HG03442 (cell line): Measurements from ENCODE around the gene SYT6.
"Not testable (repeated sequence)": the region's sequence is repeated elsewhere in the genome, so short reads cannot be mapped to it uniquely, and the experiment has no call there.

Source experiments
- ATAC-seq: cut with Tn5 transposase; IDR thresholded peaks from one replicate; pipeline ENCODE4 v1.9.1; 2021; ENCODE audit warnings: mild to moderate bottlenecking, moderate library complexity; ENCODE audit not compliant: unreplicated experiment

SYT6 gene

GRCh38 chr1:114076308-114076707 lies 77.4 kb downstream of the SYT6 start:
- ATAC-seq: no peak

- ATAC-seq: no peak
These were observed 78.0 kb downstream of the SYT6 start for GRCh38 chr1:114075546-114076242.

GRCh38 chr1:114075105-114075504 lies 78.6 kb downstream of the SYT6 start:
- no peak for ATAC-seq

GRCh38 chr1:114072246-114072645 lies 81.4 kb downstream of the SYT6 start:
- no peak for ATAC-seq

DNA sequence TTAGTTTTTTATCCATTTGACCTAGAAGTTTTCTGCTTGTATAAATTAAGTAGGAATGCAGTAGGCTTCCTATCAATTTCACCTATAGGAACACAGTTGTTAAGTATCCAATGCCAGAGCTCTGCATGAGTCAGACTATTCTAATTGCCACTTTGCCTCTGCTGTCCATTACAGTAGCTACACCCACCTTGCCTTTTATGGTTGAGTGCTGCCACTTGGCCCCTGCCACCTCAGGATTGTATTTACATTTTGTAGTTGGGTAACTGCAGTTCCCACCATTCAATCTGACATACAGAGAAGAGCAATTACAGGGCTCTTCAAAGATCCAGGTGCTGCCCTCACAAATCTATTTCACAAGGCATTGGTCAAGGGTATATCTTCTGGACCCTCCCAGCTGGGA lies 83.9 kb downstream of the SYT6 start:
- ATAC-seq: not testable (repeated sequence)

- not testable (repeated sequence) for ATAC-seq
These were observed 85.0 kb downstream of the SYT6 start for GRCh38 chr1:114068684-114069083.

GRCh38 chr1:114065671-114066070 lies 88.0 kb downstream of the SYT6 start:
- not testable (repeated sequence) for ATAC-seq

GRCh38 chr1:114063544-114063943 lies 90.1 kb downstream of the SYT6 start:
- ATAC-seq: no peak

DNA sequence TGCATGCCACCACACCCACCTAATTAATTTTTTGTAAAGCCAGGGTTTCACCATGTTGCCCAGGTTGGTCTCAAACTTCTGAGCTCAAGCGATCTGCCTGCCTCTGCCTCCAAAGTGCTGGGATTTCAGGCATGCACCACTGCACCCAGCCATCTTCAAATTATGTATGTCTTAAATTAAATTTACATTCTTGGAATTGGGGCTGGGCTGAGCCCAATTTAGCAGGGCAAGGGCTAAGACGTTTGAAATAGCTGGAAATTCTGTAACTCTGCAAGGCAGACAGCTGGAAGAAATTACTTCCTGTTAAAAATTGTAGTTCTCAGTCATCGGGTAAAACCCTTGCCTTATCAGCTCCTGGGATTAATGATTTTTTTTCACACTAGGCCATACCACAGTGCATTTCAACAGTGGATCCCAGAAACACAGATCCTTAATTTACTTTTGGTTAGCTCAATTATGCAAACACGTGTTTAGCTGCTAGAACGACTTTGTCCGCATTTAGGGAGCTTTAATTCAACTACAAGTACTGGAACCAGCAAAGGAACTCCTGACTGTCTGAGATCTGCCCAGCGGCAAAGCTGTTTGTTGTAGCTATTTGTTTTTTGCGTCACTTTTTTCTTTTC lies 91.1 kb downstream of the SYT6 start:
- no peak for ATAC-seq

DNA sequence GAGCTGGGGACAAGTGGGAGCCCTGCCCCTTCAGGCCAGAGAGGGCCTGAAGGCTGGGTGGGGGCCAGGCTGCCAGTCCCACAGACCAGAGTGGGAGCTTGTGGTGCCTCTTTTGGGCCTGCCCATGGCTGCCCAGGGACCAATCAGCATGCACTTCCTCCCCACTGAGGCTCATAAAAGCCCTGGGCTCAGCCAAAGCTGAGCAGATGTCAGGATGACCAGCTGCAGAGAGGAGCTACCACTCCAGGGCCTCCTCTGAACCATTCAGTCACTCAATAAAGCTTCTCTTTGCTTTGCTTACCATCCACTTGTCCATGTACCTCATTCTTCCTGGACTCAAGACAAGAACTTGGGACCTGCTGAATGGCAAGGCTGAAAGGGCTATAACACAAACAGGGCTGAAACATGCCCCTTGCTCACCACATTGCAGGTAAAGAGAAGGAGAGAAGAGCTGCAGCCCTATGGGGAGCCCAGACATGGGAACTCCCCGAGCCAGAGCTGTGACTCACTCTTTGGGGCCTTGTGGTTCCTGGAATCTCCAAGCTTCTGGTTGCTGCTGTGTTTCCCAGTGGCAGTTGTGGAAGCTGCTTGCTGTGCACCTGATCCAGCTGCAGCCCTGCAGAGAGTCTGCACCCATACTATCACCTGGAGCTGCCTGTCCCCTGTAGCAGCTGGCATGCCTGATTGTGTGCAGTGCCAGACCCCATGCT lies 92.4 kb downstream of the SYT6 start:
- no peak for ATAC-seq

- not testable (repeated sequence) for ATAC-seq
These were observed 95.4 kb downstream of the SYT6 start for GRCh38 chr1:114058236-114058635.

- no peak for ATAC-seq
These were observed 99.5 kb downstream of the SYT6 start for GRCh38 chr1:114054148-114054547.

GRCh38 chr1:114048232-114048631 lies 105.4 kb downstream of the SYT6 start:
- ATAC-seq: no peak

GRCh38 chr1:114043548-114043947 lies 110.1 kb downstream of the SYT6 start:
- no peak for ATAC-seq

DNA sequence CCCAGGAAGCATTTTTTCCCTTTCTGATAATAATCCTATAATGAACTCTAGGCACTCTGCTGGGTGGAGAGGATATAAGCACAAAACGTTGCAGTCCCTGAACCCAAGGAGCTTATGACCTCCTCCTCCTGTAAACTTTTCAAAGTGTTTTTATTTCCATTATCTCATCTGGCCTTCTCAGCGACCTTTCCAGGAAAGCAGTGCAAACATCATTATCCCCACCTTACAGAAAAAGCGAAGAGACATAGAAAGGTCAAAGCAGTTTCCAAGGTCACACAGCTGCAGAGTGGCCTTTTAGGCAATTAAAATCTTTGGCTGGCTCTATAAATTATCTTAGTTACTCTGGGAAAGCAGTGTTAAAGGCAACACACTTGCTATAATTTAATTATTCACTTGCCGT lies 110.6 kb downstream of the SYT6 start:
- no peak for ATAC-seq

DNA sequence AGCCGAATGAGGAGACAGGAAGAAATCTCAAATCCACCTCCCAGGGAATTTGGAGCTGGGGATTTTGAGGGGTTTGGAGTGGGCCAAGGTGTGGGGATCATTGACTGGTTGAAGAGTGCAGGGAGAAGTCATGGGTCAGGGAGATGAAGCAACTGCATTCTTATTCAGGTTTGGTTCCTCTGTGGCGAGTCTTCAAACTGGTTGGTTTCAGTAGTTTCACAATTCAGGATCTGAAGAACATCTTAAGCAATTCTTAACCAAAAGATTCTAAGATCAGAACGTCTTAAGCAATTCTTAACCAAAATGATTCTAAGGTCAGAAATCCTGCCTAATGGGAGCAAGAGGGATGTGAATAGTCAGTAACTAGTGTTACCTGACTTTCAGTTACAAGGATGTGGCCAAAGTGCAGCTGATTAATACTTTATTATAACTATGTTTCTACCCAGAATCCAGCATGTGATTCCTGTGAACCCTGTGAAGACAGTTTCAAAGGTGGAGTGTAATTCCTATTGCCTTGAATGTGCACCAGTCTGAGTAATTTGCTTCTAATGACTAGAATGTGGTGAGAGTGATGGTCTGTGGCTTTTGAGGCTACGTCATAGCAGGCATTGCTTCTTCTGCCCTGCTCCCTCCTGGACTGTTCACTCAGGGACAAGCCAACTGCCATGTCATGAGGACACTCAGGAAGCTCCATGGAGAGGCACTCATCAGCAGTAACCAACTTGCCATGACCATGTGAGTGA lies 113.2 kb downstream of the SYT6 start:
- no peak for ATAC-seq
